Spleen (tissue), 11 donors: ENCODE measurements around the gene PRR29. TPM values are rescaled to one million over a fixed set of nuclear protein-coding genes. Genes with fewer than 3 reads are reported as not detected.
A peak's percentile ranks its signal among the peaks of the same experiment; 100 is the strongest.

Experiments
- DNase-seq: peaks from one replicate; pipeline ENCODE4 v3.0.0-alpha.2; 2020
- H3K27ac ChIP-seq, 8 donors: fragments of 200-600 bp; sonication (generic) in 7 of 8; 1 replicate in 4 of 8; 2 replicates in 4 of 8; pipeline versions ENCODE4 v1.5.0 to v1.8.0; 2016 to 2021; ENCODE audit warnings: inconsistent platforms in 4 of 8, mild to moderate bottlenecking in 4 of 8, moderate library complexity in 1 of 8
- H3K27me3 ChIP-seq, 7 donors: fragments of 200-600 bp; sonication (generic) in 6 of 7; replicated peaks in 1 of 7; 1 replicate in 4 of 7; 2 replicates in 3 of 7; pipeline versions ENCODE4 v1.5.0 to v1.8.0; 2016 to 2021; ENCODE audit warnings: inconsistent platforms in 3 of 7, mild to moderate bottlenecking in 1 of 7
- H3K36me3 ChIP-seq, 6 donors: fragments of 200-600 bp; sonication (generic) in 5 of 6; 1 replicate in 4 of 6; 2 replicates in 2 of 6; pipeline versions ENCODE4 v1.5.0 to v1.8.0; 2016 to 2021; ENCODE audit warnings: inconsistent platforms in 2 of 6
- H3K4me1 ChIP-seq, 6 donors: fragments of 200-600 bp; sonication (generic) in 5 of 6; 1 replicate in 3 of 6; 2 replicates in 3 of 6; pipeline versions ENCODE4 v1.5.0 to v1.8.0; 2016 to 2021; ENCODE audit warnings: inconsistent platforms in 3 of 6
- H3K4me3 ChIP-seq, 8 donors: fragments of 200-600 bp; sonication (generic) in 7 of 8; 1 replicate in 4 of 8; 2 replicates in 4 of 8; pipeline versions ENCODE4 v1.5.0 to v1.8.0; 2016 to 2021; ENCODE audit warnings: inconsistent platforms in 4 of 8, mild to moderate bottlenecking in 4 of 8, moderate library complexity in 2 of 8
- H3K9me3 ChIP-seq, 8 donors: fragments of 200-600 bp; sonication (generic) in 7 of 8; 1 replicate in 4 of 8; 2 replicates in 4 of 8; pipeline versions ENCODE4 v1.5.0 to v1.8.0; 2016 to 2021; ENCODE audit warnings: inconsistent platforms in 4 of 8
- CTCF ChIP-seq, 11 experiments: fragments of 200-600 bp in 7 of 11; fragments of 450-650 bp in 4 of 11; sonication (generic) in 4 of 11; IDR thresholded peaks in 8 of 11; conservative IDR thresholded peaks in 3 of 11; 1 replicate in 7 of 11; 2 replicates in 4 of 11; pipeline versions ENCODE4 v1.4.0 to v1.8.0; 2016 to 2021; ENCODE audit warnings: antibody characterized with exemption in 11 of 11, inconsistent platforms in 4 of 11, mild to moderate bottlenecking in 1 of 11
- POLR2A ChIP-seq, 3 donors: fragments of 450-650 bp; IDR thresholded peaks; one replicate each; pipeline ENCODE4 v1.5.1; 2017; ENCODE audit warnings: antibody characterized with exemption in 3 of 3, mild to moderate bottlenecking in 1 of 3
- POLR2AphosphoS5 ChIP-seq, 3 donors: sonication (generic); formaldehyde crosslinking; IDR thresholded peaks; one replicate each; pipeline ENCODE4 v1.5.1; 2017; ENCODE audit warnings: antibody characterized with exemption in 3 of 3
- WGBS, 5 donors: extraction: QIAGEN DNeasy Blood & Tissue Kit in 3 of 5; methylation state at CpG; one replicate each; pipeline versions ENCODE4 v1.1.5 to v1.1.7; 2013 to 2018; 5-methylcytosine and 5-hydroxymethylcytosine counted together
- intact Hi-C: fragments of 100-400 bp; cut with DNase I; formaldehyde crosslinking; loops from one replicate; pipeline ENCODE4 v1.15.0; 2023; ENCODE audit warnings: low total_unique reads
- polyA plus RNA-seq, 3 donors: library from polyadenylated mRNA; stranded (reverse); fragments of 200-250 nt; gene quantifications; one replicate each; pipeline ENCODE4 v1.2.1, GENCODE V29; 2013
- total RNA-seq, 7 donors: library from RNA; depleted of rRNA in 3 of 7; stranded (reverse); fragments of >200 nt in 3 of 7; fragmentation: NEBNext Ultra II Directional in 4 of 7; extraction: Animal tissue kit (Norgen Biotek cat#: 25700) in 4 of 7; gene quantifications; one replicate each; pipeline versions ENCODE4 v1.1.0 to v1.2.1, GENCODE V29; 2016 to 2021
- donor health status: healthy with polysubstance abuse.
- donor health status: DM: no; HTN: no; CAD: no; lungs with moderate emphysema.
- donor health status: DM: no; HTN: no; CAD: no.
- donor health status: Bipolar disorder and iron deficiency.
- donor health status: healthy.
- donor health status: DM: no; HTN: no; CAD: no.
- donor health status: DM: yes; HTN: yes; CAD: no.

PRR29 gene
- total and polyA plus RNA-seq, 10 donors: 0.65 to 9.1 (median 3.4) TPM

DNA sequence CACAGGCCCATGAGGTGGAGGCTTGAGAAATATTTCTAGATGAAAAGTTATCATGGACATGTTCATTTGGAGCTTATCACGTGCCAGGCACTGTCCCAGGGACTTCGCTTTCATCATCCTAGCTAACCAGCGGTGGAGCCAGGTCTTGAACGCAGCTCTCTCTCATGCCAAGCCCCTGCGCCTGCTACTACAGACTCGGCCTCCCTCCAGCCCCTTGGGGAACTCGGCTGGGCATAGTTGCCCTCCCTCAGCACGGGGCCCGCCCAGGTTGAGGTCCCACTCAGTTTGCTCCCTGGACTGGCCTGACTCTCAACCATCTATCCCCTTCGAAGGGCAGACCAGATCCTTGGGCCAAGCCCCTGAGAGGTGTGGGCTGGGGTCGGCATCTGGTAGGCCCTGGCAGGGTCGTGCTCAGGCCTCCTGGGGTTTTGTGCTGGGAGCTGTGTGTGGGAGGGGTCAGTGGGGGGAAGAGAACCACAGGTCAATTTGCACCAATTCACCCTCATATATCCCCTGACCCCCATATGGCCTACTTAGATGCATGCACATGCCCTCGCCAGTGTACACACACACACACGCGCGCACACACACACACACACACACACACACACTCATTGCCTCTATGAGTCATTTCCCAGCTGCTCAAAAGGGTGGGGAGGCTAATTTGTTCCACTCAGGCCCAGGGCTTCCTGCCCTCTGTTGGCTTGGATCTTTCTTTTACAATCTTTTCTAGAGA is 13.3 kb upstream of the PRR29 start:
- Histone ChIP-seq H3K27ac (peak overlapping the region; percentile 36 to 83 (median 73)), H3K4me3 (no peak overlapping the region), H3K9me3 (peaks cover 0 to 17% (median 8%) of the 10 kb centered on the region in 8 donors), H3K27me3 (no peaks in the 10 kb centered on the region), H3K36me3 (no peaks in the 10 kb centered on the region), H3K4me1 (peaks cover 26 to 88% (median 74%) of the 10 kb centered on the region in 6 donors)
- intact Hi-C loops: loop anchor here (10.0 kb wide), 1 partner anchor 60 kb away; no protein-coding TSS in a partner anchor
- TF ChIP-seq CTCF (IDR thresholded peaks at IDR 0.05 in 8 of 11, conservative IDR thresholded peaks at IDR 0.05 in 3 of 11) (no peak), POLR2A (IDR thresholded peaks at IDR 0.05) (no peak), POLR2AphosphoS5 (IDR thresholded peaks at IDR 0.05) (peak in 2 of 3 donors; percentile 42 to 70)
- DNase-seq: no peak
- WGBS, 5 donors: 60 to 79% (median 64%) methylated on average over 11 to 16 of the region's 16 CpGs

DNA sequence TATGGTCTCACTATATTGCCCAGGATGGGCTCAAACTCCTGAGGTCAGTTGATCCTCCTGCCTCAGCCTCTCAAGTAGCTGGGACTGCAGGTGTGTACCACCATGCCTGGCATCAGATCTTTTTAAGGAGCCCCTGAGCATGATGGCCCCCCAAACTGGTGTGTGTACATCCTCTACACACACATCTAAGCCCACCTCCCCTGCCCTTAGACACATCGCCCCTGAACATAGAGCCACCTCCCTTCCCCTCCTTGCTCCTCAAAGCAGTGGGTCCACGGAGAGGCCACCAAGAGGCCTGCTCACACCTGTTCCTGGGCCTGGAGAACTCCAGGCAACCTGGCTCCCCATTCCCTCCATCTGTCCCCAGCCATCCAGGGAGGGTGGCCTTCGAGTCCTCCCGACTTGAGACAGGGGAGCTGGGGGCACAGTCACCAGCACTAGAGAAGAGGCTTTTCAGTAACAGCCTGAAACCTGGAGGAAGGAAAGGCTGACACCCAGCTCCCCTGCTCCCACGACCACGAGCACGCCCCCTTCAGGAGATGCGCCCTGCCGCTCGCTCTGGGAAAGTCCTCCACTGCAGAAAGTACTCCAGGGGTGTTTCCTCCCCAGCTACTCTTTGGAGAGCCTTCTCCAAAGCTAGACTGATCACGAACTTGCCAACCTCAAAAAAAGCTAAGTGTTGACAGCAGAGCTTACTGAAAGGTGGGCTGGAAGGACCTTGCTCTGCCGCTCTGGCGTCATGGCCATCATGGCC is 12.6 kb upstream of the PRR29 start:
- H3K4me3 ChIP-seq: no peak overlapping the region
- TF ChIP-seq POLR2AphosphoS5 (IDR thresholded peaks at IDR 0.05) (no peak), CTCF (IDR thresholded peaks at IDR 0.05 in 8 of 11, conservative IDR thresholded peaks at IDR 0.05 in 3 of 11) (no peak), POLR2A (IDR thresholded peaks at IDR 0.05) (no peak)
- H3K27ac ChIP-seq: peak overlapping the region; percentile 36 to 83 (median 72)

GRCh38 chr17:63986821-63987220 is 11.3 kb upstream of the PRR29 start:
- no peaks in the 10 kb centered on the region for H3K36me3 ChIP-seq
- intact Hi-C loops: loop anchor here (10.0 kb wide), 1 partner anchor 62 kb away; no protein-coding TSS in a partner anchor
- no peak overlapping the region for H3K4me3 ChIP-seq
- DNase-seq: no peak
- peaks cover 34 to 88% (median 75%) of the 10 kb centered on the region in 6 donors for H3K4me1 ChIP-seq
- H3K27me3 ChIP-seq: no peaks in the 10 kb centered on the region
- peaks cover 0 to 12% (median 5%) of the 10 kb centered on the region in 8 donors for H3K9me3 ChIP-seq
- WGBS, 5 donors: 12 to 39% (median 28%) methylated on average over 3 of the region's 3 CpGs
- TF ChIP-seq CTCF (IDR thresholded peaks at IDR 0.05 in 8 of 11, conservative IDR thresholded peaks at IDR 0.05 in 3 of 11) (no peak), POLR2AphosphoS5 (IDR thresholded peaks at IDR 0.05) (no peak), POLR2A (IDR thresholded peaks at IDR 0.05) (no peak)
- peak overlapping the region in 5 of 8 donors; percentile 22 to 75 (median 52) for H3K27ac ChIP-seq

More for the DNA sequence above, 12.6 kb upstream of the PRR29 start:
- whole genome bisulfite sequencing, 5 donors: 63 to 80% (median 67%) methylated on average over 13 of the region's 13 CpGs
- peaks cover 0 to 17% (median 8%) of the 10 kb centered on the region in 8 donors for H3K9me3 ChIP-seq
- H3K27me3 ChIP-seq: no peaks in the 10 kb centered on the region
- no peaks in the 10 kb centered on the region for H3K36me3 ChIP-seq
- intact Hi-C loops: loop anchor here (10.0 kb wide), 1 partner anchor 61 kb away; no protein-coding TSS in a partner anchor
- H3K4me1 ChIP-seq: peaks cover 30 to 88% (median 75%) of the 10 kb centered on the region in 6 donors
- DNase-seq: no peak
